GM10248 (cell line): ENCODE measurements around the gene TMEM97.

Experiments used
- CTCF ChIA-PET: fragments of 300-600 bp; sonication (Branson Sonifier 250); formaldehyde crosslinking; extraction: SDS; loops from one replicate; lab custom pipeline; 2021; ENCODE audit warnings: antibody characterized with exemption; lab: Yijun Ruan, JAX
- POLR2A ChIA-PET: fragments of 350-650 bp; sonication (Branson Sonifier 250); formaldehyde crosslinking; extraction: SDS; loops from one replicate; lab custom pipeline; 2020; ENCODE audit warnings: antibody characterized with exemption; lab: Yijun Ruan, JAX
- DNase-seq: peaks from one replicate; pipeline ENCODE4 v3.0.0; 2012; ENCODE audit errors: extremely low spot score
- CTCF ChIP-seq: IDR thresholded peaks from 2 replicates; pipeline ENCODE4 v1.5.1; 2012; ENCODE audit warnings: mild to moderate bottlenecking, low read depth; ENCODE audit errors: extremely low read depth, missing control alignments, control extremely low read depth

The TMEM97 gene

DNA sequence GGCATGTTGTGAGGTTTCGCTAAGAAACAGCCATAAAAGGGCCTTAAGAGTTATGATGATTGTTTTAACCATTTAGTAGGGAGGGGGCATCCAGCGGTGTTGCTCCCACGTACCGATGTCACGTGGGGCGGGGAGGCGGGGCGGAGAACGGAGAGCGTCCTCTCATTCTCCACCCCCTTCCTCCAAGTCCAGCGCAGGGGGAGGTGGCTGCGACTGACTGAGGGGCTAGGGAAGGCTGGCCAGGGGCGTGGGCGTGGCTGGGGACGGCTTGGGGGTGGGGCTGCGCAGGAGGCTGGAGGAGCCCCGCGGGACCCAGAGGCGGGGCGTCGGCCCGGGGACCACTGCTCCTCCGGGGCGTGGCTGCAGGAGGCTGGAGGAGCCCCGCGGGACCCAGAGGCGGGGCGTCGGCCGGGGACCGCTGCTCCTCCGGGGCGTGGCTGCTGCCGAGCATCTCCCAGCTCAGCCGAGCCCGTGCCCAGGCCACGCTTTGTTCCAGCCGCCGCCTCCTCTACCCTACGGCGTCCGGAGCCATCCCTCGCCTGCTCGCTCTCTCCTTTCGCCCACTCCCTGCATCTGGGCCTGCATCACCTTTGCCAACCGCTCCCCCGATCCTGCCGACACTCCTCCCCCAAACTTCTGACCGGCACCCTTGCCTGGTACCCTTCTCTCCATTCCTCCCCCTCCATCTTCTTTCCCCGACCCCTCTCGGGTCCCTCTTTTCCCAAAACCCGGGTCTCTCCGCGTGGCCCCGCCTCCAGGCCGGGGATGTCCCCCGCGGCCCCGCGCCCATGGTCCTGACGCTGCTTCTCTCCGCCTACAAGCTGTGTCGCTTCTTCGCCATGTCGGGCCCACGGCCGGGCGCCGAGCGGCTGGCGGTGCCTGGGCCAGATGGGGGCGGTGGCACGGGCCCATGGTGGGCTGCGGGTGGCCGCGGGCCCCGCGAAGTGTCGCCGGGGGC lies 52.5 kb downstream of the TMEM97 start, which contains the start of gene SARM1:
TSS of gene SARM1 (plus strand) at position 450 of the 958 bp plus-strand sequence. CDS start at position 789, 339 bp downstream.
- no peak for TF ChIP-seq CTCF
- DNase-seq, result peak; percentile 92
- ChIA-PET POLR2A (no interaction called here), CTCF (interaction anchor here (1.0 to 1.8 kb wide), 5 partner anchors 10 to 45 kb away, joined by 3 to 5 read pairs (median 3); no protein-coding TSS in a partner anchor)

GRCh38 chr17:28372203-28372944 lies 53.4 kb downstream of the TMEM97 start:
- TF ChIP-seq CTCF, result no peak
- peak; percentile 45 for DNase-seq
- POLR2A ChIA-PET, result no interaction called here
- CTCF ChIA-PET, result interaction anchor here (1.4 kb wide), 3 partner anchors 11 to 17 kb away, joined by 3 to 4 read pairs (median 3); no protein-coding TSS in a partner anchor

DNA sequence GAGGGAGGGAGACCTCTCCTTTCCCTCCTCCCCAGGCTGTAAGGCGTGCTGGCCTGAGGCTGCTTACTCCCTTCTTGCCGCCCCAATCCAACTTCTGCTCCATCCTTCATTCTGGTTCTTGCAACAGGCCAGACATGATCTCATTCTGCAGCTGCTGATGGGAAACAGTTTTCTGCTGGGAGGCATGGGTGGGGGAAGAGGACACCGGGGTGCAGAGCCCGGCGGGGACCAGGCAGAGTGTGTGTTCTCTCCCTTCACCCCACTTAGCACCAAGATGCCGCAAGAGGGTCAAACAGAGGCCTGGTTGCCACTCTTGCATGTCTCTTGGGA lies 53.9 kb downstream of the TMEM97 start:
- DNase-seq, result no peak
- ChIA-PET CTCF (interaction anchor here (0.7 kb wide), 1 partner anchor 44 kb away, joined by 3 read pairs; no protein-coding TSS in a partner anchor), POLR2A (no interaction called here)
- TF ChIP-seq CTCF, result no peak
